Stomach (tissue), 4 donors: ENCODE results near the gene IKBKG.

Experiments
- CTCF ChIP-seq, 7 experiments: fragments of 450-650 bp in 4 of 7; fragments of 200-600 bp in 3 of 7; sonication (generic) in 3 of 7; IDR thresholded peaks; one replicate each; pipeline ENCODE4 v1.5.1; 2016 to 2019; ENCODE audit warnings: antibody characterized with exemption in 7 of 7, control low read depth in 2 of 7, mild to moderate bottlenecking in 1 of 7
- POLR2A ChIP-seq, 4 donors: fragments of 450-650 bp; IDR thresholded peaks; one replicate each; pipeline ENCODE4 v1.6.1; 2016; ENCODE audit warnings: antibody characterized with exemption in 4 of 4, control low read depth in 2 of 4, mild to moderate bottlenecking in 1 of 4, moderate library complexity in 1 of 4
- POLR2AphosphoS5 ChIP-seq, 3 donors: sonication (generic); formaldehyde crosslinking; IDR thresholded peaks; one replicate each; pipeline ENCODE4 v1.6.1; 2016; ENCODE audit warnings: antibody characterized with exemption in 3 of 3

- TF ChIP-seq POLR2A (IDR thresholded peaks at IDR 0.05): no peak
- no peak for TF ChIP-seq CTCF (IDR thresholded peaks at IDR 0.05)
- no peak for TF ChIP-seq POLR2AphosphoS5 (IDR thresholded peaks at IDR 0.05)
Observed at GRCh38 chrX:154549766-154550165, 2.3 kb downstream of the IKBKG start.
